GM23338 (cell line): ENCODE measurements around the gene ABCB11.

Experiments
- EZH2 ChIP-seq: fragments of 200-600 bp; sonication (generic); IDR thresholded peaks from one replicate; pipeline ENCODE4 v1.8.0; 2017; ENCODE audit warnings: antibody characterized with exemption, mild to moderate bottlenecking, low read depth; ENCODE audit not compliant: unreplicated experiment
- NANOG ChIP-seq: IDR thresholded peaks from 2 replicates; pipeline ENCODE4 v1.6.1; 2016; ENCODE audit warnings: antibody characterized with exemption, borderline replicate concordance
- POLR2AphosphoS5 ChIP-seq: IDR thresholded peaks from 2 replicates; pipeline ENCODE4 v1.6.1; 2016; ENCODE audit warnings: antibody characterized with exemption, low read depth
- TF ChIP-seq, protein P1 (sequence below), 2 experiments: fragments of 200-600 bp in 1 of 2; sonication (generic) in 1 of 2; conservative IDR thresholded peaks; 2 replicates each; pipeline versions ENCODE4 v1.5.1 to v1.6.1; 2016 to 2017; ENCODE audit warnings: antibody characterized with exemption in 2 of 2, low read depth in 2 of 2, mild to moderate bottlenecking in 2 of 2, moderate library complexity in 1 of 2

GRCh38 chr2:168895771-168896170 is 135.4 kb downstream of the ABCB11 start:
- TF ChIP-seq, protein P1, sequence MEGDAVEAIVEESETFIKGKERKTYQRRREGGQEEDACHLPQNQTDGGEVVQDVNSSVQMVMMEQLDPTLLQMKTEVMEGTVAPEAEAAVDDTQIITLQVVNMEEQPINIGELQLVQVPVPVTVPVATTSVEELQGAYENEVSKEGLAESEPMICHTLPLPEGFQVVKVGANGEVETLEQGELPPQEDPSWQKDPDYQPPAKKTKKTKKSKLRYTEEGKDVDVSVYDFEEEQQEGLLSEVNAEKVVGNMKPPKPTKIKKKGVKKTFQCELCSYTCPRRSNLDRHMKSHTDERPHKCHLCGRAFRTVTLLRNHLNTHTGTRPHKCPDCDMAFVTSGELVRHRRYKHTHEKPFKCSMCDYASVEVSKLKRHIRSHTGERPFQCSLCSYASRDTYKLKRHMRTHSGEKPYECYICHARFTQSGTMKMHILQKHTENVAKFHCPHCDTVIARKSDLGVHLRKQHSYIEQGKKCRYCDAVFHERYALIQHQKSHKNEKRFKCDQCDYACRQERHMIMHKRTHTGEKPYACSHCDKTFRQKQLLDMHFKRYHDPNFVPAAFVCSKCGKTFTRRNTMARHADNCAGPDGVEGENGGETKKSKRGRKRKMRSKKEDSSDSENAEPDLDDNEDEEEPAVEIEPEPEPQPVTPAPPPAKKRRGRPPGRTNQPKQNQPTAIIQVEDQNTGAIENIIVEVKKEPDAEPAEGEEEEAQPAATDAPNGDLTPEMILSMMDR (conservative IDR thresholded peaks at IDR 0.05; ENCODE audit: low read depth in 2 of 2), result no peak
- TF ChIP-seq POLR2AphosphoS5 (no peak), NANOG (no peak), EZH2 (no peak)
